GM18519 (cell line): ENCODE measurements around the gene PPP2R5D.
A peak's percentile ranks its signal among the peaks of the same experiment; 100 is the strongest.
"Not testable (repeated sequence)": the region's sequence is repeated elsewhere in the genome, so short reads cannot be mapped to it uniquely, and the experiment has no call there.

ENCODE experiments used
- ATAC-seq: cut with Tn5 transposase; IDR thresholded peaks from one replicate; pipeline ENCODE4 v1.9.1; 2021; ENCODE audit warnings: mild to moderate bottlenecking, moderate library complexity; ENCODE audit not compliant: unreplicated experiment, low FRiP score

PPP2R5D gene

GRCh38 chr6:43021270-43022047, 37.1 kb downstream of the PPP2R5D start, which contains the start of gene RRP36:
TSS of gene RRP36 (plus strand) at chr6:43021623. CDS start at chr6:43021655, 32 bp downstream.
- ATAC-seq: peak; percentile 44

- ATAC-seq: no peak
Observed at GRCh38 chr6:43024436-43024835, 40.1 kb downstream of the PPP2R5D start.

- ATAC-seq: no peak
Observed at GRCh38 chr6:43026365-43026764, 42.0 kb downstream of the PPP2R5D start.

GRCh38 chr6:43029120-43029519, 44.8 kb downstream of the PPP2R5D start:
- ATAC-seq: no peak

- ATAC-seq: no peak
Observed at GRCh38 chr6:43032326-43032725, 48.0 kb downstream of the PPP2R5D start.

- ATAC-seq: no peak
Observed at GRCh38 chr6:43033496-43034189, 49.3 kb downstream of the PPP2R5D start.

- no peak for ATAC-seq
Observed at GRCh38 chr6:43034190-43034525, 49.8 kb downstream of the PPP2R5D start.

GRCh38 chr6:43035495-43036194, 51.3 kb downstream of the PPP2R5D start:
- no peak for ATAC-seq

- no peak for ATAC-seq
Observed at GRCh38 chr6:43036712-43037111, 52.3 kb downstream of the PPP2R5D start.

- no peak for ATAC-seq
Observed at GRCh38 chr6:43037197-43037596, 52.8 kb downstream of the PPP2R5D start.

GRCh38 chr6:43037706-43038105, 53.3 kb downstream of the PPP2R5D start:
- no peak for ATAC-seq

GRCh38 chr6:43038727-43039126, 54.4 kb downstream of the PPP2R5D start:
- ATAC-seq: no peak

GRCh38 chr6:43040542-43041257, 56.3 kb downstream of the PPP2R5D start:
- ATAC-seq: no peak

- ATAC-seq: not testable (repeated sequence)
Observed at GRCh38 chr6:43041475-43041874, 57.1 kb downstream of the PPP2R5D start.

- no peak for ATAC-seq
Observed at GRCh38 chr6:43043310-43043709, 58.9 kb downstream of the PPP2R5D start.

GRCh38 chr6:43045371-43045930, 61.1 kb downstream of the PPP2R5D start:
- ATAC-seq: no peak

GRCh38 chr6:43047998-43048397, 63.6 kb downstream of the PPP2R5D start:
- ATAC-seq: no peak

GRCh38 chr6:43050981-43051380, 66.6 kb downstream of the PPP2R5D start:
- ATAC-seq: no peak

GRCh38 chr6:43052225-43052841, 68.0 kb downstream of the PPP2R5D start:
- no peak for ATAC-seq
